ENCODE data around the gene DCAF15. TPM values are rescaled to one million over a fixed set of nuclear protein-coding genes. Genes with fewer than 3 reads are reported as not detected.

Gene DCAF15
- total and polyA plus RNA-seq, 2 experiments from 2014 or later, result 39.5 to 81.3 TPM

GRCh38 chr19:13905634-13906520 lies 46.4 kb upstream of the DCAF15 start, which contains the start of the genes BRME1 and CC2D1A:
BRME1 (minus strand) TSS chr19:13906117; CDS start chr19:13904892, 1,225 bp downstream.
CC2D1A (plus strand) TSS chr19:13906201; CDS start chr19:13906442, 241 bp downstream.
- no peak within 1 kb of the TSS for H3K27ac Mint-ChIP-seq

More at GRCh38 chr19:13905634-13906520, 46.4 kb upstream of the DCAF15 start, which contains the start of the genes BRME1 and CC2D1A:
- peaks cover 12% of the 10 kb centered on the region for H3K36me3 Mint-ChIP-seq (ENCODE audit: low read depth)
- no peak within 1 kb of the TSS for H3K27ac ChIP-seq (ENCODE audit: low read depth)
- H3K4me2 ChIP-seq, result peak within 1 kb of the TSS; percentile 88
- H3K9me3 Mint-ChIP-seq, result peaks cover 4% of the 10 kb centered on the region; the same call in 2 of the 3 replicates
- H4K20me1 ChIP-seq (replicated peaks; ENCODE audit: insufficient read depth), result no peaks in the 10 kb centered on the region
- H3K4me3 ChIP-seq, result peak within 1 kb of the TSS; percentile 89
- TF ChIP-seq STAT1 (IDR thresholded peaks at IDR 0.05; ENCODE audit: unreplicated experiment) (no peak), EZH2phosphoT487 (IDR thresholded peaks at IDR 0.05; ENCODE audit: unreplicated experiment) (no peak), ZNF114 (CRISPR knock-in tag; IDR thresholded peaks at IDR 0.05) (no peak), EZH2 (IDR thresholded peaks at IDR 0.05; ENCODE audit: low read depth, unreplicated experiment) (no peak), CTCF (conservative IDR thresholded peaks at IDR 0.05; ENCODE audit: low read depth in 2 of 2) (no peak), POLR2AphosphoS5 (IDR thresholded peaks at IDR 0.05; ENCODE audit: low read depth) (peak; percentile 77), ZNF462 (CRISPR knock-in tag; IDR thresholded peaks at IDR 0.05) (no peak), NANOG (IDR thresholded peaks at IDR 0.05; ENCODE audit: borderline replicate concordance) (no peak), CREB1 (CRISPR knock-in tag; IDR thresholded peaks at IDR 0.05; ENCODE audit: low read depth) (peak; percentile 73), ZNF331 (CRISPR knock-in tag; IDR thresholded peaks at IDR 0.05; ENCODE audit: low read depth) (no peak), JUNB (IDR thresholded peaks at IDR 0.05; ENCODE audit: unreplicated experiment) (no peak), ETS1 (IDR thresholded peaks at IDR 0.05) (peak; percentile 87)
- ATAC-seq, result peak; percentile 97
- no peaks in the 10 kb centered on the region for H3K9me2 ChIP-seq (ENCODE audit: insufficient read depth)
- H3K4me3 Mint-ChIP-seq, result peak within 1 kb of the TSS; percentile 83
- peaks cover 4% of the 10 kb centered on the region; the same call in 1 of the 2 replicates for H3K79me2 ChIP-seq (replicated peaks; ENCODE audit: insufficient read depth)
- DNase-seq (ENCODE audit: low spot score), result peak; percentile 96
- H2AFZ ChIP-seq, result peak within 1 kb of the TSS; percentile 94
- peaks cover 25% of the 10 kb centered on the region for H3K27me3 Mint-ChIP-seq (ENCODE audit: insufficient read depth, low read depth, poor library complexity)
- no peaks in the 10 kb centered on the region for H3K36me3 ChIP-seq (ENCODE audit: insufficient read depth)
- no peaks in the 10 kb centered on the region for H3F3A ChIP-seq (replicated peaks; ENCODE audit: low read depth)
- 0 out of 2 replicates have a peak, but pooled peaks cover 5% of the 10 kb centered on the region for H3K4me1 ChIP-seq (ENCODE audit: insufficient read depth)
- H3K27me3 ChIP-seq (ENCODE audit: insufficient read depth), result peaks cover 10% of the 10 kb centered on the region; the same call in 1 of the 2 replicates
- peaks cover 5% of the 10 kb centered on the region; the same call in 2 of the 3 replicates for H3K4me1 Mint-ChIP-seq

Measured in GM23338 (cell line).